HG02798 (cell line): ENCODE measurements around the gene ZNF135.

Experiments used
- ATAC-seq: cut with Tn5 transposase; IDR thresholded peaks from one replicate; pipeline ENCODE4 v1.9.1; 2021; ENCODE audit warnings: mild to moderate bottlenecking; ENCODE audit not compliant: unreplicated experiment, poor library complexity

ZNF135 gene

DNA sequence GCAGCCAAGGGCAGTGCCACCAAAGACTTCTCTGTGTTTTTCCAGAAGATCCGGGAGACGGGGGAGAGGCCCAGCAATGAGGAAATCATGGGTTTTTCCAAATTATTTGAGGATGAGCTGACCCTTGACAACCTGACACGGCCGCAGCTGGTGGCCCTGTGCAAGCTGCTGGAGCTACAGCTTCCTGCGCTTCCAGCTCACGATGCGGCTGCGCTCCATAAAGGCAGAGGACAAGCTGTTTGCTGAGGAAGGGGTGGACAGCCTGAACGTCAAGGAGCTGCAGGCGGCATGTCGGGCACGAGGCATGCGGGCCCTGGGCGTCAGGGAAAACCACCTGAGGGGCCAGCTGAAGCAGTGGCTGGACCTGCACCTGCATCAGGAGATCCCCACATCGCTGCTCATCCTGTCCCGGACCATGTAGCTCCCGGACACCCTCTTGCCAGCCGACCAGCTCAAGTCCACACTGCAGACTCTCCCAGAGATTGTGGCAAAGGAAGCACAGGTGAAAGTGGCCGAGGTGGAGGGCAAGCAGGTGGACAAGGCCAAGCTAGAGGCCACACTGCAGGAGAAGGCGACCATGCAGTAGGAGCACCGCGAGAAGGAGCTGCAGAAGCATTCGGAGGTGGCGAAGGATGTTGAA is 13.6 kb upstream of the ZNF135 start:
- no peak for ATAC-seq

DNA sequence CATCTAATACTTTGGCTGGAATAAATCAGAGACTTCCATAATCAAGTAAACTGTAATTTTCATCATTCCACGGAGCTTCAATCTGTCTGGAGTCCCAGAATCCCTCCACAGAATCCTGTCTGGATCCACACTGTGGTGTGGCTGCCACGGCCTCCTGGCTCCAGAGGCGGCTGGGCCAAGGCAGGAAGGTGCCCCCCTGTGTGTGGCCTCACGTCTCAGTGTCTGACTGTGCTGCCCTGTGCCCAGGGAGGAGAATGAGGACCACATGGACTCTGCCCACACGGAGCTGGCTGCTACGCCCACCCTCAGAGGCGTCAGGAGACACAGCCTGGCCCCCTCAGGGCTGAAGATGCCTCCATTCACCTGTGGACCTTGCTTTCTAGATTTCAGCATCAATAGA is 12.2 kb upstream of the ZNF135 start:
- no peak for ATAC-seq

DNA sequence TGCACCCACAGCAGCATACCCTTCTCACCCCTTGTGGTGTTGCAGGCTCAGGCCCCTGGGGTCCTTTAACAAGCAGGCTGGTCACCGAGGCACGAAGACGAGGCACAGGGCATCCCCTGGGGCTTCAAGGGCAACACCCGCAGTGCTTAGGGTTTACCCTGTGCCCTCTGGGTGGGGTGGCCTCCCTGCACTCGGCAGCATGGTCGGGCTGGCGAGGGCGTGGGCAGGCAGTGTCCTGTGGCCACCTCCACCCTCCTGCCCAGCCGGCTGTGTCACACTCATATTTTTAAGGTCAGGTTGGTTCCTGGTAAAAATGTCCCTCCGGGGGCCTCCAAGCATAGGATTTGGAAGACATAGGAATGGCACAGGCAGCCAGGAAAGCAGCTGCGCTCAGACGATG is 11.4 kb upstream of the ZNF135 start:
- no peak for ATAC-seq

DNA sequence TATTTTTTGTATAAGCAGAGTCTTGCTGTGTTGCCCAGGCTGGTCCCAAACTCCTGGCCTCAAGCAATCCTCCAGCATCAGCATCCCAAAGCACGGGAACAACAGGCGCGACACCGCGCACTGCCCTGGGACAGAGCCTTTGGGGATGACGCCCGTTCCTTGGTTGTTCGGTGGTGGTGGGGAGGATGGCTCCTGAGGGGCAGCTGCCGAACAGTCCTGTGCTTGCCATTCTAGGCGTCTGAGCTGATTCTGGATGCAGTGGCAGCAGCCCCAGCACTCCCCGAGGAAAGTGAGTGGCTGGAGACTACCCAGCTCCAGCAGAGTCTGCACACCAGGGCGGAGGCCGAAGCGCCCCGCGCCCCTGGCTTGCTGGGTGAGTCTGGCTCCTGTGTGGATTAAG is 6.8 kb upstream of the ZNF135 start:
- no peak for ATAC-seq

DNA sequence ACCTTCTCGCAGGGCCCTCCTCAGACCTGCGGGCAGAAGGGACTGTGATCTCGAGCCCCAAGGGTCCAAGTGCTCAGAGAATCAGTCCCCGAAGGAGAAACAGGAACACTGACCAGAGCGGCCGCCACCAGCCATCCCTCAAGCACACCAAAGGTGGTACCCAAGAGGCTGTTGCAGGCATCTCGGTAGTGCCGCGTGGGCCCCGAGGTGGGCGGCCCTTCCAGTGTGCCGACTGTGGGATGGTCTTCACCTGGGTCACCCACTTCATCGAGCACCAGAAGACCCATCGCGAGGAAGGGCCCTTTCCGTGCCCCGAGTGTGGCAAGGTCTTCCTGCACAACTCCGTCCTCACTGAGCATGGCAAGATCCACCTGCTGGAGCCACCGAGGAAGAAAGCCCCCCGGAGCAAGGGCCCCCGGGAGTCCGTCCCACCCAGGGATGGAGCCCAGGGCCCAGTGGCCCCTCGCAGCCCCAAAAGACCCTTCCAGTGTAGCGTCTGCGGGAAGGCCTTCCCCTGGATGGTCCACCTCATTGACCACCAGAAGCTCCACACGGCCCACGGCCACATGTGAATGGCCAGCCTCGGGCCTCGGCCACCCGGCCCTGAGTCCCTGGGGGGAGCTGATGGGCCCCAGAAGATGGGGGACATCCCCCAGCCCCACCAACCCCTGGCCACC is 5.5 kb upstream of the ZNF135 start:
- ATAC-seq: no peak

DNA sequence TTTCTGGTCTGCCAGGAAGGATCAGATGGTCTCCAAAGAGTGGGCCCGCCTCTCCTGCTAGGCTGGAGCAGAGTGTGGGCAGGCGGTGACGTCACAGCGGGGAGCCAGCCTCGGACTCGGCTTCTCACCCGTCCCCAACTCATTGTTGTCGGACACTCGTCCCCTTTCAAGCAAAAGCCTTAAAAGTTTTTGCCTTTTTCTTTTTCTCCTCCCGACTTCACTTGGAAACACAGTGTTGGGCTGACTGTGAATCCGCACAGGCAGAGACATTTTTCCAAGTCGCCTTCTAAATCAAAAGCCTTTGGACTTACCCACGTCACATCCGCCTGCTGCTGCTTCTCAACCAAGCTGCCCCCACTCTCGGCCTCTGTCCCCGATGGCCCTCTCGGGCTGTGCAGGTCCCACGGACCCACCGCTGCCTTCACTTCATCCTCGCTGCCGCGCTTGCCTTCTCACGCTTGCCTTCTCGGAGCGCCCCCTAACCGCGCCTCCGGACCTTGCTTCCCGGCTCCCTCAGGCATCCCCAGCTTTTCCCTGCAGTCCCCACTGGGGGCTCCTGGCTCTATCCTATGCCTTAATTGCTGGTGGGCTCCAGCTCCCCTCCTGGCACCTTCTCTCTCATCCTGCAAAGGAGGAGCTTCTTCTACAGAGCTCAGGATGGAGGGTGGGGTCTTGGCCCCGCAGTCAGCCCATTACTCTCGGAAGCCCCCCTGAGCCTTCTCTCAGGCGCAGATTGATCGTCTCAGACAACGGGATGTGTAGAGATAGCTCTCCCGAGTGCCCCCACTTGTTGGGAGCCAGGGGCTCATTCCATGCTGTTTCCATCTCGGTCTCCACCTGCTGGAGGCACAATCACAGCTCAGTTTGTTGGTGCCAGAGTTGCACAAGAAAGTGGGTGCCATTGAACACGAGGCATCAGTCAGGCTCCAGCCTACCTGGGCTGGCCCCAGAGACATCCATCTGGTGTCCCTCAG is 3.9 kb upstream of the ZNF135 start:
- ATAC-seq: no peak

DNA sequence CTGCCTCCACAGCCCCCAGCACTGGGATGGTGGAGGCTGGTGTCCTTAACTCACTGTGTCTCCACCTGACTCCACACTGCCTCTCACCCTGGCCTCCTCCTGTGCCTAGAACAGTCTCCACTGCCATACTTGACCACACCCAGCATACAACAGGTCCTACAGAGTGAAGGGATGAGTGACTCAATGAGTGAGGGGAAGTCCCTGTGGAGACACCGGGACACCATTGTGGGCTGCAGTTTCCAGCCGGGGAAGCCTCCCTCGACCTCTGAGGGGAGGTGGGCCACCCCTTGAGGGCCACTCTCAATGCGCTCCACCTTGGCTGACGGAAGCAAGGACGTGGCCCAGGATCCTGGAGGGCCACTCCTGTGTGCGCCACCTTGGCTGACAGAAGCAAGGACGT is 2.8 kb upstream of the ZNF135 start:
- ATAC-seq: no peak

DNA sequence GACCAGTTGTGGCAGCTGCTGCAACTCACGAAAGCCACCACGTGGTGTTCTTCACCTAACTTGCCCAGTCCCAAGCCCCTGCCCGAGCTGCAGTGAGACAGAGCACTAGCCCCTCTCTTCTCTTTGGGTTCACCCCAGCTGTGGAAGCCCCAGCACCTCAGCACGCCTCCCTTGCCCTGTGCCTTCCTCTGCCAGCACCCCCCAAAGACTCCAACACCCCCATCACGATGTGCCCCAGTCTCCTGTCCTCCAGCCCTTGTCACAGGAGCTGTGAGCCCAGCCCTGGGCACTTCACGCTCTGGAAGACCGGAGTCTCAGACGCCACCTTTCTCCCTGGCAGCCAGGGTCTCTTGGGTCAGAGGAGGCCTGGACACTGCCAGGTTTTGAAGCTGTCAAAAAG is 2.2 kb upstream of the ZNF135 start:
- no peak for ATAC-seq

DNA sequence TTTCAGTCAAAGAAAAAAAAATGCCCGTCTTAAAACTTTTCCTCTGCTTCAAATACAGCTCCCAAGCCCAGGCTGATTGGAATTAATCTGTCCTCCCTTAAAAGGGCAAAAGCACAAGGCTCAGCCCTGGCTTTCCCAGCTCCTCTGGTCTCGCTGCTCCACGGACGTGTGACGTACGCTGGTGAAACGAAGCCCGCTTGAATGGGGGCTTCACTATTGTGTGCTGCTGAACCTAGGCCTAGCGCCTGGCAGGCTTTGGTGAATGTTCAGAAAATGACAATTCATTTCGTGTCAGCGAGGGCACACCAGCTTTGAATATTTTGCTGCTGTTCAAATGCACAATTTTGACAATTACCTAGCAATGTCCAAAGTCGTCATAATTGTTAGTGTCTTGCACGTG is 615 bp upstream of the ZNF135 start:
- no peak for ATAC-seq

DNA sequence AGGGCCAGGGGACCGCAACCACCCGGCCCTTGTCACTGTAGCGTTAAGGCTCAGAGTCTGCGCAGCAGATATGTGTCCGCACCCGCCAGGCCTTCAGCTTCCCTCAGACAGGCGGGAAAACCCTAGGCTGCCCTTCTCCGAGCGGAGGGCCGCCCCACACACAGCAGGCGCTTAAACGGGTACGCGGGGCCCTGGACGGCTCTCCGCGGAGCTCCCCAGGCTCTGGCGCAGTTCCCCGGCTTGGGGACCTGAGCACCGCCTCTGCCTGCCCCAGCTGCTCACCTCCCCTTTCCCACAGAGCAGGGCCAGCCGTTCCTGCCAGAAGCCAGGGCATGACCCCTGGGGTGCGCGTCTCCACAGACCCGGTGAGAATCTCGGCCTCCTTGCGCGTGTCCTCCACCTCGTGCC is 593 bp downstream of the ZNF135 start:
- ATAC-seq: no peak

DNA sequence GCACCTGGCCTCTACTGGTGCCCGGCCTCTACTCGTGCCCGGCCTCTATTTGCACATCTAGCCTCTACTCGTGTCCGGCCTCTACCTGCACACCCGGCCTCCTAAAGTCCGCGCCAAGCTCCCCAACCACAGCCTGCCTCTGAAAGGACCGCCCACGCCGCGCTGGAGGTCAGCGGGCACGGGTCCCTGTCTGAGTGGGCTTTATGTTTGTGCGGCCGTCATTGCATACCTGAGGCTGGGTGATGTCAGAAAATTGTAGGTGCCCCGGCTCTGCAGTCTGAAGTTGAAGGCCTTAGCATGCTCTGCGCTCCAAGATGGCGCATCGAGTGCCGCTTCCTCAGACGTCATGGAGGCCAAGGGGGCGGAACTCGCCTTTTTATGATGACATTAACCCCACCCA is 1.1 kb downstream of the ZNF135 start:
- no peak for ATAC-seq

DNA sequence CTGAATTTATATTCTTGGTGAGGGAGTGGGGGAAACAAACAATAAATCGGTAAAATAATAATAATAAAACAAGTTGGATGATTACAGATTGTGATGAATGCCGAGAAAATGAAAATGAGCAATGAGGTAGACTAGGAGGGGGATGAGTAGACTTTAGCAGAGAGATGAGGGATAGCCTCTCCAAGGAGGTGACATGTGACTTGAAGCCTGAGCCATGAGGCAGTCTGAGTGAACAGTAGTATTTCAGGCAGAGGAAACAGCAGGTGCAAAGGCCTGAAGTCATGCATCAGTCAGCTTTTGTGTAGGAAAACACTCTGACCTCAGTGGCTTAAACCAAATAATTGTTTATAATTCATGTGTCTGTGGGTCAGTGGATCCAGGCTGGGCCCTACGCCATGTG is 4.6 kb downstream of the ZNF135 start:
- ATAC-seq: no peak

DNA sequence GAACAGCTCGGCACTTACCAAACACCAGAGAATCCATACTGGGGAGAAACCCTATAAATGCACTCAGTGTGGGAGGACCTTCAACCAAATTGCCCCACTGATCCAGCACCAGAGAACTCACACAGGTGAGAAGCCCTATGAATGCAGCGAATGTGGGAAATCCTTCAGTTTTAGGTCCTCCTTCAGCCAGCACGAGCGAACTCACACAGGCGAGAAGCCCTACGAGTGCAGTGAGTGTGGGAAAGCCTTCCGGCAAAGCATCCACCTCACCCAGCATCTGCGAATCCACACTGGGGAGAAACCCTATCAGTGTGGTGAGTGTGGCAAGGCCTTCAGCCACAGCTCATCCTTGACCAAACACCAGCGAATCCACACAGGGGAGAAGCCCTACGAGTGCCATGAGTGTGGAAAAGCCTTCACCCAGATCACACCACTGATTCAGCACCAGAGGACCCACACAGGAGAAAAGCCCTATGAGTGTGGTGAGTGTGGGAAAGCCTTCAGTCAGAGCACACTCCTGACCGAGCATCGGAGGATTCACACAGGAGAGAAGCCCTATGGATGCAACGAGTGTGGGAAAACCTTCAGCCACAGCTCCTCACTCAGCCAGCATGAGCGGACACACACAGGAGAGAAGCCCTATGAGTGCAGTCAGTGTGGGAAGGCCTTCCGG is 8.3 kb downstream of the ZNF135 start:
- ATAC-seq: no peak

DNA sequence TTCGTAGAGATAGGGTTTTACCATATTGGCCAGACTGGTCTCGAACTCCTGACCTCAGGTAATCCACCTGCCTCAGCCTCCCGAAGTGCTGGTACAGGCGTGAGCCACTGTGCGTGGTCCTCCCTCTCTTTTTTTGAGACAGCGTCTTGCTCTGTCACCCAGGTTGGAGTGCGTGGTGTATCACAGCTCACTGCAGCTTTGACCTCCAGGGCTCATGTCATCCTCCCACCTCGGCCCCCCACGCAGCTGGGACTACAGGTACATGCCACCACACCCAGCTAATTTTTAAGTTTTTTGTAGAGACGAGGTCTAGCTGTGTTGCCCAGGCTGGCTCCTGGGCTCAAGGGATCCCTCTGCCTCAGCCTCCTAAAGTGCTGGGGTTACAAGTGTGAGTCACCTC is 20.7 kb downstream of the ZNF135 start:
- ATAC-seq: no peak

DNA sequence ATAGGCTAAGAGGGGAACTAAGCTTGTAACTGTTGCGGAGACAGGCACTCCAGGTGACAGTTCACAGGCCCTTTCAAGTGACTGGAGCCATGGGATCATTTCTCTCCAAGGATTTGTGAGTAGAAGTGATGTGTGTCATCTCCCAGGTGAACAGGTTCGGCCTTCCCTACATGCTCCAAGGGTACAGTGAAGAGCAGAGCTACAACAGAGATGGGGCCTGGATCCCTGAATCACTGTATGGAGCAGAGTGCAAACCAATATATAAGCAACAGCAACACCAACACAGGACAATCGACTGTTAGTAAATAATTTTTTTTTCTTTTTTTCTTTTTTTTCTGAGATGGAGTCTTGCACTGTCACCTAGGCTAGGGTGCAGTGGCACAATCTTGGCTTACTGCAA is 23.9 kb downstream of the ZNF135 start:
- ATAC-seq: no peak

DNA sequence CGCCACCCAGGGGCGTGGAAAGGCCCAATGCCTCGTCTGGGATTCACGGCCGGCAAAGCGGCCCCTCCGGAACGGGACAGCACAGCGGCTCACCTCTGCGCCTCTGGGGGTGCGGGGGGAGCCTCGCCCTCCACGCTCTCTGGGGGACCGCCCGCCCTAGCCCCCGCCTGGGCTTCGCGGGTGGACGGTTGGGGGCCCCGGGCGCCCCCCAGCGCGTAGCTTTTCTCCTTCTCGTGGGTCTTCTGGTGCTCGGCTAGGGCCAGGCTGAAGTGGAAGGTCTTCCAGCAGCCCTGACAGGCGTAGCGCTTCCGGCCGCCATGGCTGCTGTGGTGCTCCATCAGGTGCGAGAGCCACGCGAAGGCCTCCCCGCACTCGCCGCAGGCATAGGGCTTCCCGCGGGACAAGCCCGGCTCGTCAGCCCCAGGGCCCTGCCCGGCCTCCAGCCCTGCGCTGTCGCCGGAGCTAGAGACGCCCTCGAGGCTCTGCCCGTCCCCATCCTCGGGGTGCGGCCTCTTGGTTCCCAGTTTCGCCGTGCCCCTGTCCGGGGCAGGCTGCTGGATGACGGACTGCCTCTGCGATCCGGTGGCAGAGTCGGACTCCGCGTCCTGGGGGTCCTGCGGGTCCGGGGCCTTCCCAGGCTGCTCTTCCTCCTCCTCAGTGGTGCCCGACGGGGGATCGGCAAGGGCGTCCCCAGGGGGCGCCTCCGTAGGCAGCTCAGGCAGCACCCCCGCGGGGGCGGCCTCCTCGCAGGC is 25.7 kb downstream of the ZNF135 start:
- no peak for ATAC-seq

DNA sequence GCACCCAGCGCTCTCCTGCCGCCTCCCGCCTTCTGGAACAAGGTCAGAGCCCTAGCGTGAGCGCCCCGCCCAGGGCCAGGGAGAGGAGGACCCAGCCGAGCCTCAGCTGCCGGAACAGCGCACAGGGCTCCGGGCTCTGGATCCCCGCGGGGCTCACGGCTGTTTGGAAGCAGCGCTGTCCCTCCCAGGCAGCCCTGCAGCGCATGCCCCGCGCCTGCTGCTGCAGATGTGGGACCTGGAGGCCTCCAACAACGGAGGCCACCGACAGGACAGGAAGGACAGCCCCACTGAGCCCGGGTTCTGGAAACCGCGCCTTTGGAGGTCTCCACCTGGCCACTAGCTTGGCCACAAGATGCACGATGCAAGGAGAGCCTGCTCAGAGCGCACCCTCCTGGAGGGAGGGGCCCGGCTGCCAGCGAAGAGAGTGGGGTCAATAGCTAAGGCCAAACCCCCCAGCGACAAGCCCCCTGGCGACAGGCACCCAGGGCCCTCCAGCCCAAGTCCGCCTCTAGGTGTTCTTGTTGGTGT is 26.3 kb downstream of the ZNF135 start:
- ATAC-seq: no peak

DNA sequence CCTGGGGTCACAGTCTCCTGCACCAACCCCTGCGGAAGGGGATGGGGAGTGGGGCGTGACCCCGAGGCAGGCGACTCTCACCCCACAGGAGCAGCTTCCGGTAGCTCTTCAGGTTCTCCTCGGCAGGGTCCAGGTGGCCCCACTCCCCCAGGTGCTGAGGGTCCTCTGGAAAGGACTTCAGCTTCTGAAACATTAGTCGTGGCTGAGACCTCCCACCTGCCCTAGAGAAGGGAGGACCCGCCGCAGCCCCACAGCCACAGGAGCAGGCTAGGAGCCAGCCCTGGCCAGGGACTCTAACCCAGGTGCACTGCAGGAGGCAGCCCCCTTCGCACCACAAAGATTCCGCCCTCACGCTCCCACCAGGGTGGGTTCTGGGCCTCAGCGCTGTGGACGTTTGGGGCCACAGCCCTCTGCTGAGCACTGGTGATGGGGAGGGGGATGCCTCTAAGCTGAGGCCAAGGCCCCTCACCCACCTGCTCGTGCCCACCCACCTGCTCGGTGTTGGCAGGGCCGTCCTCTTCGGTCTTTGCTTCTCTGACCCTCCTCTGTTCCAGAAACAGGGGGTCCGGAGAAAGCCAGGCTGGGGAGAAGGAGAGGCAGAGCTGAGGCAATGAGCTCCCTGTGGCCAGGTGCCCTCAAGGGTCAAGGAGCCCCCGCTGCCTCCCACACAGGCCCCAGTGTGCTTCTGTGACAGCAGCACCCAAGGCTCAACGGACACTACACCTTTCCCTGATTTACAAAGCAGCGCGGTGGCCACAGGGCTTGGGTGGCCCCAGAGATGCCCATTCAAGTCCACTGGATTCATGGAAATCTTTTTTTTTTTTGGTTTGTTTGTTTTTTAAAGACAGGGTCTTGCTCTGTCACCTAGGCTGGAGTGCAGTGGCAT is 28.0 kb downstream of the ZNF135 start:
- ATAC-seq: no peak

DNA sequence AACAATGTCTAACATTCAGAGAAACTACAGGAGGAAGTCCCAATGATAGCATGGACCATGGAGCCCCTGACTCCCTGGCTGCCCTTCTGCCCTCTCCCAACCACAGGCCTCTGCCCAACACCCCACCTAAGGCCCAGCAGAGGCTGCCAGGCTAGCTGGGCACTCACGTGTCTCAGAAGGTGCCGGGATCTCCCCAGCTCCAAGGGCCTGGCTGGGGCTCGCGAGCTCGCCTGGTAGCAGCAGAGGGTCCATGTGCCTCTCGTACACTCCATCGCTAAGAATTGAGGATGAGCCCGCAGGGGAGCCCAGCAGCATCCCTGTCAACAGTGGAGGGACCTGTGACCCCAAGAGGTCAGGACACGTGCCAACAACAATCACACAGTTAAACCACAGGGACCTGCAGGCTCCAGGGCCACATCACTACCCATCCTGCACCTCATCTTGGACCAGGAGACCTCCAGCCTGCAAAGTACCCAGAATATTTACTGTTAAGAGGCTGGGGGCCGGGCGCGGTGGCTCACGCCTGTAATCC is 29.5 kb downstream of the ZNF135 start:
- no peak for ATAC-seq
